Tibial artery (tissue), 4 donors: Measurements from ENCODE around the gene ZNF597.

Experiments used
- DNase-seq, 2 donors: peaks; one replicate each; pipeline ENCODE4 v3.0.0-alpha.2; 2019
- H3K27ac ChIP-seq, 2 donors: fragments of 200-600 bp; sonication (generic) in 1 of 2; 1 replicate in 1 of 2; 2 replicates in 1 of 2; pipeline ENCODE4 v1.5.1; 2018 to 2019; ENCODE audit warnings: mild to moderate bottlenecking in 1 of 2
- H3K27me3 ChIP-seq, 2 donors: fragments of 200-600 bp; sonication (generic) in 1 of 2; one replicate each; pipeline versions ENCODE4 v1.5.1 to v1.6.0; 2016 to 2019
- H3K36me3 ChIP-seq, 3 donors: fragments of 200-600 bp; sonication (generic) in 2 of 3; one replicate each; pipeline ENCODE4 v1.5.1; 2016 to 2019; ENCODE audit warnings: mild to moderate bottlenecking in 2 of 3
- H3K4me1 ChIP-seq, 4 donors: fragments of 200-600 bp; sonication (generic) in 2 of 4; 1 replicate in 3 of 4; 2 replicates in 1 of 4; pipeline ENCODE4 v1.5.1; 2016 to 2019
- H3K4me3 ChIP-seq, 2 donors: fragments of 200-600 bp; sonication (generic) in 1 of 2; 1 replicate in 1 of 2; 2 replicates in 1 of 2; pipeline ENCODE4 v1.5.1; 2018 to 2019; ENCODE audit warnings: mild to moderate bottlenecking in 2 of 2
- H3K9me3 ChIP-seq, 3 donors: fragments of 200-600 bp; sonication (generic) in 1 of 3; one replicate each; pipeline ENCODE4 v1.5.1; 2016 to 2019
- intact Hi-C: fragments of 100-400 bp; cut with DNase I; formaldehyde crosslinking; loops from one replicate; pipeline ENCODE4 v1.15.0; 2023; ENCODE audit warnings: low total_unique reads
- TF ChIP-seq, protein P1 (sequence below), 2 experiments: fragments of 200-600 bp in 1 of 2; fragments of 450-650 bp in 1 of 2; IDR thresholded peaks; one replicate each; pipeline ENCODE4 v1.5.1; 2017 to 2019; ENCODE audit warnings: antibody characterized with exemption in 2 of 2, mild to moderate bottlenecking in 1 of 2, moderate library complexity in 1 of 2

Gene ZNF597

DNA sequence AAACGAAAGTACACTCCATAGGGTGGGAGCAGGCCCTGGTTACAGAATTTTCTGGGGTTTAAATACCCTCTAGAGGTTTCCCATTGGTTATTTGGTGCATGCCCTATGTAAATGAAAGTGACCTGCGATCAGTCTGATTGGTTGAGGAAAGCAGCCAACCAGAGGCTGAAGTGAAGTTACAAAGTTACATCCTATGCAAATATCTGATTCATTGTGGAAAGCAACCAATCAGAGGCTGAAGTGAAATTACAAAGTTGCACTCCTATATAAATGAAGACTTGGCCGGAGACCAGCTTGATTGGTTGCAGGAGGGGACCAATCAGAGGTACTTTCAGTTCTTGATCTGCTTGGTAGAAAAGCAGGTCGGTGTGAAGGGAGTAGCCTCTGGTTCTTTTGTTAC, 24.6 kb upstream of the ZNF597 start:
- no peaks in the 10 kb centered on the region for H3K9me3 ChIP-seq
- TF ChIP-seq, protein P1, sequence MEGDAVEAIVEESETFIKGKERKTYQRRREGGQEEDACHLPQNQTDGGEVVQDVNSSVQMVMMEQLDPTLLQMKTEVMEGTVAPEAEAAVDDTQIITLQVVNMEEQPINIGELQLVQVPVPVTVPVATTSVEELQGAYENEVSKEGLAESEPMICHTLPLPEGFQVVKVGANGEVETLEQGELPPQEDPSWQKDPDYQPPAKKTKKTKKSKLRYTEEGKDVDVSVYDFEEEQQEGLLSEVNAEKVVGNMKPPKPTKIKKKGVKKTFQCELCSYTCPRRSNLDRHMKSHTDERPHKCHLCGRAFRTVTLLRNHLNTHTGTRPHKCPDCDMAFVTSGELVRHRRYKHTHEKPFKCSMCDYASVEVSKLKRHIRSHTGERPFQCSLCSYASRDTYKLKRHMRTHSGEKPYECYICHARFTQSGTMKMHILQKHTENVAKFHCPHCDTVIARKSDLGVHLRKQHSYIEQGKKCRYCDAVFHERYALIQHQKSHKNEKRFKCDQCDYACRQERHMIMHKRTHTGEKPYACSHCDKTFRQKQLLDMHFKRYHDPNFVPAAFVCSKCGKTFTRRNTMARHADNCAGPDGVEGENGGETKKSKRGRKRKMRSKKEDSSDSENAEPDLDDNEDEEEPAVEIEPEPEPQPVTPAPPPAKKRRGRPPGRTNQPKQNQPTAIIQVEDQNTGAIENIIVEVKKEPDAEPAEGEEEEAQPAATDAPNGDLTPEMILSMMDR (IDR thresholded peaks at IDR 0.05): no peak
- H3K4me3 ChIP-seq: no peak overlapping the region
- no peak for DNase-seq
- intact Hi-C loops: no loop called here
- H3K36me3 ChIP-seq: peaks cover 0 to 29% (median 16%) of the 10 kb centered on the region in 3 donors
- no peak overlapping the region for H3K27ac ChIP-seq
- no peaks in the 10 kb centered on the region for H3K27me3 ChIP-seq
- peaks cover 0 to 48% (median 30%) of the 10 kb centered on the region in 4 donors for H3K4me1 ChIP-seq

DNA sequence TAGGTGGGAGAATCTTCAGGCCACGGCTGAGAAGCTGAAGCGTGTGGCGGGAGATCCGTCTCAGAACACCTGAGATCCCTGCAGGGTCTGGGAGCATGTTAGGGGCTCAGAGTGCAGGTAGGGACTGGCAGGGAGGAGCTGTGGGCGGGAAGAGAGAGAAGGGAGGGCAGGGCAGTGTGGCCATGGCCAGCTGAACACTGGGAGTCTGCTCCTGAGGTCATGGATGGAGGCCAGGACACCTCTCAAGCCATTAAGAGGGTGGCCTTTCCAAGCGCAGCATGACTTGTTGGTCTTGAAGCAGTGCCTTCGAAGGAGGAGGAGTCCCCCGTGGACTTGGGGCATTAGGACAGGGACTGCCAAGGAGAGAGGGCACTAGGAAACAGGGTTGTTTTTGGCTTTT, 23.9 kb upstream of the ZNF597 start:
- TF ChIP-seq, protein P1 (IDR thresholded peaks at IDR 0.05): no peak
- intact Hi-C loops: no loop called here
- Histone ChIP-seq H3K4me1 (peaks cover 0 to 48% (median 32%) of the 10 kb centered on the region in 4 donors), H3K36me3 (peaks cover 0 to 29% (median 16%) of the 10 kb centered on the region in 3 donors), H3K4me3 (no peak overlapping the region), H3K27ac (no peak overlapping the region), H3K9me3 (no peaks in the 10 kb centered on the region), H3K27me3 (no peaks in the 10 kb centered on the region)
- DNase-seq: no peak

DNA sequence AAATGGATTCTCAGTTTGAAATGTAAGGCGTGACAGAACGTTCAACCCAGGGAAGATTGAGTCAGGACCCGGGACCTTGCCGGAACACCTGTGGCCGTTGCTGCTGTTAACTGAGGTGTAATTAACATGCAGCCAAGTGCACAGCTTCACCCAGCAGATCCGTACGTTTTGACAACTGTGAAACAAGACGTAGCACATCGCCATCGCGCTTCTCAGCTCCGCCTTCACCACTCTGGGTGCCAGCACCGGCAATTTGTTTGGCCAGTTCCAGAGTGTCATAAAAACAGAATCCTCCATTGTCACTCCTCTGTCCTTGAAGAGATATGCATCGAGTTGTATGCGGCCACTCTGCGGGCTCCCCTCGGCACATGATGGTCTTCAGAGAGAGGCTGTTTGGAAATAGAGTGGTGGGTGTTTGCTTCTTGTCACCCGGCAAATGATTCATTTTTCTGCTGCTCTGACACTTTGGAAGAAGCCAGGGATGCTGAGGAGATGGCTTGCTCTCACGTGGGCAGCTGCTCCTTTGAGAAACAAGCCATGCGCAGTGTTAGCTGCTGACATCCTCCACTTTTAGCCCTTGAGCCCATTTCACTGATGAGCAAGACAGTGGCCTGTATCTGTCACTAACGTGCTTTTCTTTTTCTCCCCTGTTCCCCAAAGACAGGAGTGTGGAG, 22.7 kb upstream of the ZNF597 start:
- no peak overlapping the region for H3K27ac ChIP-seq
- no peak overlapping the region for H3K4me3 ChIP-seq
- peaks cover 0 to 59% (median 36%) of the 10 kb centered on the region in 4 donors for H3K4me1 ChIP-seq
- TF ChIP-seq, protein P1 (IDR thresholded peaks at IDR 0.05): no peak
- H3K9me3 ChIP-seq: no peaks in the 10 kb centered on the region
- H3K36me3 ChIP-seq: peaks cover 0 to 29% (median 16%) of the 10 kb centered on the region in 3 donors
- no peak for DNase-seq
- intact Hi-C loops: no loop called here
- no peaks in the 10 kb centered on the region for H3K27me3 ChIP-seq

DNA sequence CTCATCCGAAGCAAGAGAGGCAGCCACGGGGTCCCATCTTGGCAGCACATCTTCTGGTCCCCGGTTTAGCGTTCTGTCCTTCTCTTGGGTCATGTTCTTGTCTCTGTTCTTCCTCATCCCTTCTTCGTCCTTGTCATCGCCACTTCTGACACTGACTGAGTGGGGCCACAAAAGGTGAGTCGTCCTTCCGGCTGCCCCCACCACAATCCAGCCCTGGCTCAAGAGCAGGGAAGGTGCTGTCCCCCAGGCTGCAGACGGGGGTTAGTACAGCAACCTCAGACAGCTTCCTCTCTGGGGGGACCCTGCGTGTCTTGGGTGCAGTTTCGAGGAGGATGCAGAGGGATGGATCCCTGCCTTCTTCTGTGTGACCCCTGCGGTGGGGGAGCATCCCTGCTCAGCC, 22.0 kb upstream of the ZNF597 start:
- no peaks in the 10 kb centered on the region for H3K27me3 ChIP-seq
- H3K27ac ChIP-seq: no peak overlapping the region
- no peak overlapping the region for H3K4me3 ChIP-seq
- no peaks in the 10 kb centered on the region for H3K9me3 ChIP-seq
- TF ChIP-seq, protein P1 (IDR thresholded peaks at IDR 0.05): no peak
- intact Hi-C loops: no loop called here
- no peak for DNase-seq
- H3K4me1 ChIP-seq: peaks cover 0 to 66% (median 39%) of the 10 kb centered on the region in 4 donors
- peaks cover 0 to 29% (median 16%) of the 10 kb centered on the region in 3 donors for H3K36me3 ChIP-seq

DNA sequence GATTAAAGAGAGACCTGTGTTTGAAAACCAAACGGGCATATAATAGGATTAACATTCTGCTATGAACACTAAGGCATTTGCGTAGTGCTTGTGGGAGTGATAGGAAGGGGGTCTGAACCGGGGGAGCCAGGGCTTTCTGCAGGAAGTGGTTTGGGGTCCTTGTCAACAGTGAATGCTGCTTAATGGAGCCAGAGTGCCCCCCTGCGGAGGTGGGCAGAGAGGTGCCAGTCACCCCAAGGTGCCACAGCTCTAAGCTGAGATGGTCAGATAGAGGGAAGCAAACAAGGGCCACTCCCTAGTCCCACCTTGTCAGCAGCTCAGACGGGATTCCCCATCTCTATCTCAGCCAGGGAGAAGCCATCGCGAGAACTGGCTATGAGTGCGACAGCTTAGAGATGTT, 17.8 kb upstream of the ZNF597 start:
- Histone ChIP-seq H3K4me3 (no peak overlapping the region), H3K9me3 (no peaks in the 10 kb centered on the region), H3K27ac (no peak overlapping the region), H3K27me3 (no peaks in the 10 kb centered on the region), H3K36me3 (peaks cover 0 to 9% (median 9%) of the 10 kb centered on the region in 3 donors), H3K4me1 (peaks cover 0 to 55% (median 35%) of the 10 kb centered on the region in 4 donors)
- intact Hi-C loops: no loop called here
- TF ChIP-seq, protein P1 (IDR thresholded peaks at IDR 0.05): no peak
- DNase-seq: no peak
